ENCODE measurements around the gene ANKUB1.
A peak's percentile ranks its signal among the peaks of the same experiment; 100 is the strongest.

ANKUB1 gene

GRCh38 chr3:149816311-149816710 is 24.0 kb upstream of the ANKUB1 start:
- no peaks in the 10 kb centered on the region for H3K36me3 ChIP-seq
- peaks cover 3% of the 10 kb centered on the region for H3K4me1 ChIP-seq
- no peak for TF ChIP-seq CTCF (IDR thresholded peaks at IDR 0.05; ENCODE audit: low read depth, low read length)
- DNase-seq = no peak
- no peak overlapping the region for H3K4me3 ChIP-seq (ENCODE audit: low read depth, low read length)
- no peaks in the 10 kb centered on the region for H3K9me3 ChIP-seq
- no peaks in the 10 kb centered on the region for H3K27me3 ChIP-seq

GRCh38 chr3:149815728-149816127 is 23.4 kb upstream of the ANKUB1 start:
- Histone ChIP-seq H3K4me1 (peaks cover 3% of the 10 kb centered on the region), H3K27me3 (no peaks in the 10 kb centered on the region), H3K4me3 (ENCODE audit: low read depth, low read length) (no peak overlapping the region), H3K36me3 (no peaks in the 10 kb centered on the region), H3K9me3 (no peaks in the 10 kb centered on the region)
- DNase-seq = no peak
- TF ChIP-seq CTCF (IDR thresholded peaks at IDR 0.05; ENCODE audit: low read depth, low read length) = no peak

DNA sequence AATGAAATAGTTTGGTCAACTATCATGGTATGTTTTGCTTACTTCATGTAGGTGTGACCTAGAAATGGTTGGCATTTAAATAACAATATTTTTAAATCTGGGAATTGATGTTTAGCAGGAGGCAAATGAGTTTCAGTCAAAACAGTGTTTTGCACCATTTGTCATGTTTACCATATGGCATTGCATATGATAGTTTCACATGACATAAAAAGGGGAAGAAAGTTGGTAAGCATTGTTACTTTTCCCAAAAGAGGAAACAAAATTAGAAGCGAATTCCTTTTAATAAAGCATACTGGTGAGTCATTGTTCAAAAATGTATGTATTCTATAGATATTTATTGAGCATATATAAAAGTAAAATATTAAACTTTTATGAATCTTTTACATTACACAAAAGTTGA is 23.0 kb upstream of the ANKUB1 start:
- H3K27me3 ChIP-seq = no peaks in the 10 kb centered on the region
- H3K9me3 ChIP-seq = no peaks in the 10 kb centered on the region
- peaks cover 3% of the 10 kb centered on the region for H3K4me1 ChIP-seq
- no peak overlapping the region for H3K4me3 ChIP-seq (ENCODE audit: low read depth, low read length)
- no peak for TF ChIP-seq CTCF (IDR thresholded peaks at IDR 0.05; ENCODE audit: low read depth, low read length)
- no peak for DNase-seq
- H3K36me3 ChIP-seq = no peaks in the 10 kb centered on the region

DNA sequence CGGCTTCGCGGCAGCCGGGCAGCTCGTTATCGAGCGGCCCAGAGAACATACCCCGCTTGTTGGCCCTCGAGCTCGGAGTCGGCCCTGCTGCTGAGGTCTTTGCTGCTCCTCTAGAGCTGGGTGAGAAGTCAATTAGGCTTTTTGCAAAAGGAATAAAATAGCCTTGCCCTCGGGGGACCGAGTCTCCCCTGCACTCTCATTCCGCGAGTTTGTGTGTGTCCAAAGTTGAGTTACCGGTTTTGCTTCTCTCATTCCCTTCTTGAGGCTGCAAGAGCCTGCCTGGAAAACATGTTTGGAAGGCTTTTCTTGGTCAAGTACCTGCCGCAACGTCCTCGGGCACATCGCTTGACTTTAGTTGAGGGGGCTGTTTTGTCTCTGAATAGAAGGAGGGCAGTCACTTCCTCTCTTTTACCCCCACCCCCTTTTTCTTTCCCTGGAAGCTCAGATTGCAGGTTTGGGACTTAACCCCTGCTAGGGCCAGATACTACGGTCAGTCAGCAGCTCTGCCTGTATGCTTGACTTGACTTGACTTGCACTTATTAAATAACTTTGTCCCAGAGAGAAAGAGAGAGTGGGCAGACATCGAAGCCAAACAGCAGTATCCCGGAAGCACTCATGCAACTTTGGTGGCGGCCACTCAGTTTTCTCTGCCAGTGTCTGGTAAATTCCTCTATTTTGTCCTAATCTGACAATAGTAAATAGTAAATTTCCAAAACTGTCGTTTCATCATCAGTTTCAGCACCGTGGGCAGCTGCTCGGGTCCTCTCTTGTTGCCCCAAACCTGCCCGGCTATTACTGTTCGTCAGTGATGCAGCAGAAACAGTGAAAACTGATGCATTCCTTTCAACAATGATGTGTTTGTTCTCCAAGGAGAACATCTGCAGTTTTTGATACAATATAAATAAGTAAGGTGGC is 21.3 kb upstream of the ANKUB1 start:
- Histone ChIP-seq H3K4me3 (ENCODE audit: low read depth, low read length) (peak overlapping the region; percentile 97), H3K36me3 (no peaks in the 10 kb centered on the region), H3K9me3 (no peaks in the 10 kb centered on the region), H3K27me3 (no peaks in the 10 kb centered on the region), H3K4me1 (peaks cover 3% of the 10 kb centered on the region)
- TF ChIP-seq CTCF (IDR thresholded peaks at IDR 0.05; ENCODE audit: low read depth, low read length) = no peak
- peak; percentile 7 for DNase-seq

GRCh38 chr3:149812606-149813366 is 20.4 kb upstream of the ANKUB1 start, which contains the start of gene RNF13:
Gene RNF13 (plus strand): TSS chr3:149813215. CDS start chr3:149846027, 32,812 bp downstream.
- DNase-seq = peak; percentile 95
- Histone ChIP-seq H3K4me1 (peaks cover 6% of the 10 kb centered on the region), H3K36me3 (no peaks in the 10 kb centered on the region), H3K4me3 (ENCODE audit: low read depth, low read length) (peak within 1 kb of the TSS; percentile 97), H3K27me3 (no peaks in the 10 kb centered on the region), H3K9me3 (no peaks in the 10 kb centered on the region)
- no peak for TF ChIP-seq CTCF (IDR thresholded peaks at IDR 0.05; ENCODE audit: low read depth, low read length)
